Activated CD4-positive, alpha-beta T cell treated with anti-CD3 and anti-CD28 coated beads, Interleukin-2, amount 10 ng/mL, durations not matched to agents 24 days and 14 days (primary cell): ENCODE measurements around the gene UNC45B. TPM values are rescaled to one million over a fixed set of nuclear protein-coding genes. Genes with fewer than 3 reads are reported as not detected.
"Not testable (repeated sequence)": the region's sequence is repeated elsewhere in the genome, so short reads cannot be mapped to it uniquely, and the experiment has no call there.

Experiments used
- DNase-seq: peaks from one replicate; pipeline ENCODE4 v3.0.0; 2022
- H3K27ac Mint-ChIP-seq: one replicate; pipeline ENCODE4 v1.8.0; 2022; ENCODE audit warnings: mild to moderate bottlenecking, mixed read lengths
- H3K27me3 Mint-ChIP-seq: one replicate; pipeline ENCODE4 v1.8.0; 2022; ENCODE audit warnings: mixed read lengths
- H3K36me3 Mint-ChIP-seq: one replicate; pipeline ENCODE4 v1.8.0; 2022; ENCODE audit warnings: low read depth, mild to moderate bottlenecking, mixed read lengths
- H3K4me1 Mint-ChIP-seq: one replicate; pipeline ENCODE4 v1.8.0; 2021; ENCODE audit warnings: mixed read lengths
- H3K4me3 Mint-ChIP-seq: one replicate; pipeline ENCODE4 v1.8.0; 2022; ENCODE audit warnings: mild to moderate bottlenecking, moderate library complexity, mixed read lengths
- H3K9me3 Mint-ChIP-seq: one replicate; pipeline ENCODE4 v1.8.0; 2021; ENCODE audit warnings: mixed read lengths
- intact Hi-C: fragments of 100-400 bp; cut with micrococcal nuclease; formaldehyde crosslinking; loops from one replicate; pipeline ENCODE4 v1.15.1; 2023
- total RNA-seq: library from RNA; stranded (reverse); gene quantifications from 2 replicates; pipeline ENCODE4 v1.2.3, GENCODE V29; 2022

The UNC45B gene
- total RNA-seq, 1 donor from 2014 or later = not detected

DNA sequence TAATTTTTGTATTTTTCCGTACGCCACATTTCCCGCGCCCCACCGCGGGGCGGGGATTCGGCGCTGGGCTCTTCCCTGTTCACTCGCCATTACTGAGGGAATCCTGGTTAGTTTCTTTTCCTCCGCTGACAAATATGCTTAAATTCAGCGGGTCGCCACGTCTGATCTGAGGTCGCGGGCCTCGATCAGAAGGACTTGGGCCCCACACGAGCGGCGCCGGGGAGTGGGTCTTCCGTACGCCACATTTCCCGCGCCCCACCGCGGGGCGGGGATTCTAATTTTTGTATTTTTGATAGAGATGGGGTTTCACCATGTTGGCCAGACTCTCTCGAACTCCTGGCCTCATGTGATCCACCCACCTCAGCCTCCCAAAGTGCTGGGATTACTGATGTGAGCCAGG is 3.5 kb downstream of the UNC45B start:
- DNase-seq, H3K4me3 Mint-ChIP-seq, H3K36me3 Mint-ChIP-seq, intact Hi-C loops, H3K27ac Mint-ChIP-seq, H3K9me3 Mint-ChIP-seq, H3K4me1 Mint-ChIP-seq: not testable (repeated sequence)
- H3K27me3 Mint-ChIP-seq = peaks cover 10% of the 10 kb centered on the region

DNA sequence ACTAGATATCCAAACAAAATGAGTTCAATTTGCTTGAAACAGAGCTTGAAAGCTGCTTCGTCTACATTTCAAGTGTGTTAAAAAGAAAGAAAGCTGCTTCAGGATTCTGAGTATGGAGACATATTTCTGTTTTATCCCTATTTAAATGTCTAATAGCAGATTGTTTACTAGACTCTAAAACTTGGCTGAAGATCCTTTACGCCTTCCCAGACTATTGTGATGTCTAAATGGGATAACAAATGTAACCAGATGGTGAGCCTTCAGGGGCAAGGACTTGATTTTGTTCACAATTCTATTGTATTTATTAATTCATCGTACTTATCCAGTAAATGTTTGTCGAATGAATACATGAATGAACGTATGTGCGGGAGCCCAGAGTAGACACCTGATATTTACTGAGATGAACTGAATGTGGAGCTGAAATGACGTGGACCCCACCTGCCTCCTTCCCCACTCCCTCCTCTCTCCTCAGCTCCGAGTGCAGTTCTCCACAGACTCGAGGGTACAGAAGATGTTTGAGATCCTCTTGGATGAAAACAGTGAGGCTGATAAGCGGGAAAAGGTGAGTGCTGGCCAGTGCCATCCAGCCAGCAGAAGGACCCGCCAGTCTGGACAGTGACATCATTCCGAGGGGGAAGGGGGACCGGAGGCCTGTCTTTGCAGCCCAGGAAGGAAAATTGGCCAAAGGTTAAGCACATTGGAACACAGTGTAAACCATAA is 5.0 kb downstream of the UNC45B start:
- peaks cover 10% of the 10 kb centered on the region for H3K27me3 Mint-ChIP-seq
- H3K27ac Mint-ChIP-seq = no peak overlapping the region
- H3K9me3 Mint-ChIP-seq = no peaks in the 10 kb centered on the region
- no peaks in the 10 kb centered on the region for H3K36me3 Mint-ChIP-seq
- no peak overlapping the region for H3K4me3 Mint-ChIP-seq
- intact Hi-C loops = no loop called here
- no peak for DNase-seq
- H3K4me1 Mint-ChIP-seq = peaks cover 2% of the 10 kb centered on the region

DNA sequence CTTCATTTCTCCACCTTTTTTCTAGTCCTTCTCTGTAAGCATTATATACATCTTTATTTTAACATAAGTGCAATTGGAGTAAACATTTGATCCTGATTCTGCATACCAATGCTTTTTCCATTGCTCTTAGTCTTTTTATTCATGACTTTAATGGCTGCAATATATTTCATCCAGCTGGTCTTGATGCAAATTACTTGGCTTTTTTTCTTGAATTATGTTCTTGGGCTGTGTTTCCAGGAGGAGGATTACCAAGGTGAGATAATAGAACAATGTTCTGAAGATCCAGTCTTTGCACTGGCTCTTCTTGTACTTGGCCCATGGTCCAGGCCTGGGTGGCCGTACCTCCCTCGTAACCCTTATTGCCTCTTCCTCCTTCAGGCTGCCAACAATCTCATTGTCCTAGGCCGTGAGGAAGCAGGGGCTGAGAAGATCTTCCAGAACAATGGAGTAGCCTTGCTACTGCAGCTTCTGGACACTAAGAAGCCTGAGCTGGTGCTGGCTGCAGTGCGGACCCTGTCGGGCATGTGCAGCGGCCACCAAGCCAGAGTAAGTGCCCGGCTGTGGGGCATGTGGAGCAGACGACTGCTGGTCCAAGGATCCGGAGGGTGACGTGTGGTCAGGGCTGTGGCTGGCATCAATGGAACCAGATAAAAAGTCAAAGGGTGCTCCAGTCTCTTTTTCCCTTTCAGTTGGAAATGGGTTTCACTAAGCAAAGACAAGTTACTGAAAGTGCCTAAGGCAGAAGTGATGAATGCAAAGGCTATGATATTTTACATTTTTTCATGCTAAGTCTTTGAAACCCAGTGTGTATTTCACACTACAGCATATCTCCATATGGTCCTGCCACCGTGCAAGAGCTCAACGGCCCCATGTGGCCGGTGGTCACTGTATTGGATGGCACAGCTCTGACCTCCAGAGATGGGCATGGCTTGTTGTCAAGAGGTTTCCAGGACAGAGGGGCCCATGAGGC is 6.9 kb downstream of the UNC45B start:
- DNase-seq = no peak
- no peak overlapping the region for H3K4me3 Mint-ChIP-seq
- intact Hi-C loops = no loop called here
- H3K27me3 Mint-ChIP-seq = peaks cover 13% of the 10 kb centered on the region
- no peaks in the 10 kb centered on the region for H3K36me3 Mint-ChIP-seq
- no peak overlapping the region for H3K27ac Mint-ChIP-seq
- peaks cover 2% of the 10 kb centered on the region for H3K4me1 Mint-ChIP-seq
- peaks cover 4% of the 10 kb centered on the region for H3K9me3 Mint-ChIP-seq

DNA sequence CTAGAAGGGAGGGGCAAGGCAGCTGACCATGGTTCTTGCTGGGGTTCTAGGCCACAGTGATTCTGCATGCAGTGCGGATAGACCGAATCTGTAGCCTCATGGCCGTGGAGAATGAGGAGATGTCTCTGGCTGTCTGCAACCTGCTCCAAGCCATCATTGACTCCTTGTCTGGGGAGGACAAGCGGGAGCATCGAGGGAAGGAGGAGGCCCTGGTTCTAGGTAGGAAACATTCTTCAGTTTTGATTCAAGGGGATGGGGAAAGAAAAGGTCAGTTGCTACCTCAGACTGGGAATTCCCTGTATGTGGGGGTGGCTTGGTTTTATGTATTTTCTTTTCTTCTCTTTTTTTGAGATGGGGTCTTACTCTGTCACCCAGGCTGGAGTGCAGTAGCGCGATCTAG is 7.6 kb downstream of the UNC45B start:
- Mint-ChIP-seq H3K27me3 (peaks cover 13% of the 10 kb centered on the region), H3K4me1 (peaks cover 8% of the 10 kb centered on the region), H3K36me3 (no peaks in the 10 kb centered on the region), H3K9me3 (peaks cover 4% of the 10 kb centered on the region), H3K4me3 (no peak overlapping the region), H3K27ac (no peak overlapping the region)
- intact Hi-C loops = no loop called here
- no peak for DNase-seq

DNA sequence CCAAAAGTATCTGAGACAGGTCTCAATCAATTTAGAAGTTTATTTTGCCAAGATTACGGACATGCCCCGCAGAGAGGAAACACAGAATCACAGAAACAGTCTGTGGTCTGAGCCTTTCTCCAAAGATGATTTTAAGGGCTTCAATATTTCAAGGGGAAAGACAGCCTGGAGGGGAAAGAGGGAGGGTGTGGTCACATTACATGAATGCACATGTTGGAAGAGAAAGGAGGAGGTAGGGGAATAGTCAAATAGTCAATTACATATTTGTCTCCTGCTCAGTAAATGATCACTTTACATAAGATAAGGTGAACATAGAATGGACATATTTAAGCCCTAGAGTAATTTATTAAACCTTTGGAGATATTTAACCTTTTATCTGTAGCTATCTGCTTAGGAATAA is 12.3 kb downstream of the UNC45B start:
- Mint-ChIP-seq H3K27me3 (peaks cover 2% of the 10 kb centered on the region), H3K4me3 (no peak overlapping the region), H3K27ac (no peak overlapping the region)

DNA sequence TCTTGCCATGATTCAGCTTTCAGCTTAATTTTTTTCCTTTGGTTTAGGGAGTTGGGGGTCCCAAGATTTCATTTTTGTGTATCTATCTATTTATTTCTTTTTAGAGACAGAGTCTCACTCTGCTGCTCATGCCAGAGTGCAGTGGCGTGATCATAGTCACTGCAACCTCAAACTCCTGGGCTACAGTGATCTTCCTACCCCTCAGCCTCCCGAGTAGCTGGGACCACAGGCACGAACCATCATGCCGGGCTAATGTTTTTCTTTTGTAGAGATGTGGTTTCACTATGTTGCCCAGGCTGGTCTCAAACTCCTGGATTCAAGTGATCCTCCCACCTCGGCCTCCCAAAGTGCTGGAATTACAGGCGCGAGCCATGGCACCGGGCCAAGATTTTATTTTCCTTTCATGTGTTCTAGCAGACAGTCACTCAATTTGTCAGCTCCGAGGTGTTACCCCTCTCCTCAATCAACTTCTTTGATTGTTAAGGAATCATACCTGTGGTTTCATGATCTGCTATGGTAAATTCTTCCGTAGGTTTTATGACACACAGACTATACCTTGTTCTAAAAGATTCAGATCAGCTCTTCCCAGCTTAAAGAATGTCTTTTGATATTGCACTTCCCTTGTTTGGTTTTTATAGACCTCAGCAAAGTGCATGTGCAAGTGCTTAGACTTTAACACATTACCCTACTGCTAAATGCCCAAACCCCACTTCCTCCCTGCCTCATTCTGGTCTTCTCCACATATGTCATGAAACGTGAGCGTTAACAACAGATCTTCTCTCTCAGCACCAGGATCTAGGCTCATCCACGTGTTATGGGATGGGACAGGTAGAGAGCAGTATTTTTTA is 13.0 kb downstream of the UNC45B start:
- Mint-ChIP-seq H3K27ac (peak overlapping the region; percentile 10), H3K36me3 (no peaks in the 10 kb centered on the region), H3K4me3 (peak overlapping the region; percentile 24), H3K4me1 (peaks cover 32% of the 10 kb centered on the region), H3K27me3 (peaks cover 2% of the 10 kb centered on the region), H3K9me3 (peaks cover 4% of the 10 kb centered on the region)
- intact Hi-C loops = no loop called here
- DNase-seq = peak; percentile 66

More for the DNA sequence above, 12.3 kb downstream of the UNC45B start:
- DNase-seq = no peak
- H3K36me3 Mint-ChIP-seq = no peaks in the 10 kb centered on the region
- H3K9me3 Mint-ChIP-seq = peaks cover 4% of the 10 kb centered on the region
- peaks cover 31% of the 10 kb centered on the region for H3K4me1 Mint-ChIP-seq
- intact Hi-C loops = no loop called here

DNA sequence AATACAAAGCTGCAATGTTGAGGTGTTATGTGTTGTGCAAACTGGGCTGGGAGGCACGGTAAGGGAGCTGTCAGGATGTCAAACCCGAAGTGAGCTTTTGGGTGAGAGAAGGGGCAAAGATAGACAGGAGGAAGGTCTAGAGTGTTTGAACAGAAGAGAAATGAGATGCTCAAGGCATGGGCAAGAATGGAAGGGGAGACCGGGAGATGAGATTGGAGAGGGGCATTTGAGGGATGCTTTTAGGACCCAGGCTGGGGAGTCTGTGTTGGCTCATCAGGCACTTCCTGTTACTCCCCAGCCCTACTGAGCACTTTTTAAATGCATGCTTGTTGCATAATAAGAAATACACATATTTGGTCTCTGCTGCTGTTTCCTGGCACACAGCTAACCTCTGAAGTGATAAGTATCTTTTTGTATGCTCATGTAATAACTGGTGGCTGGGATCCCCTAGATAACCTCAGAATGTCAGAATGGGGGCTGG is 13.7 kb downstream of the UNC45B start:
- intact Hi-C loops = no loop called here
- Mint-ChIP-seq H3K9me3 (peaks cover 4% of the 10 kb centered on the region), H3K27me3 (peaks cover 2% of the 10 kb centered on the region), H3K4me1 (peaks cover 34% of the 10 kb centered on the region), H3K4me3 (peak overlapping the region; percentile 24), H3K27ac (peak overlapping the region; percentile 10), H3K36me3 (no peaks in the 10 kb centered on the region)
- DNase-seq = peak; percentile 71

DNA sequence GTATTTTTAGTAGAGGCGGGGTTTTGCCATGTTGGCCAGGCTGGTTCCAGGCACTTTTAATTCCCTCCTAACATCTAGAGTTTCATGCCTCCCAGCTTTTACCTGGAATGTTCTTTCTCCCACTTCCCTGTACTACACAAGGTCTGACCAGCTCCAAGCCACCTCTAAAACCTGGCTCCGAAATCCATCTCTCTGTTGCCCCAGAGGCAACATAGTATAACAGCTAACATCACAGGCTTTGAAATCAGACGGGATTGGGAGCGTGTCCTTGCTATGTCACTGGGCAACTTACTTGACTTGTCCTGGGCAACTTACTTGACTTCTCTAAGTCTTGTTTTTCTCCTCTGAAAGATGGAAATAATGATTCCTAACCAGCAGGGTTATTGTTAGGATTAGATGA is 15.1 kb downstream of the UNC45B start:
- H3K36me3 Mint-ChIP-seq = no peaks in the 10 kb centered on the region
- H3K27me3 Mint-ChIP-seq = peaks cover 2% of the 10 kb centered on the region
- no peak overlapping the region for H3K27ac Mint-ChIP-seq
- peaks cover 36% of the 10 kb centered on the region for H3K4me1 Mint-ChIP-seq
- peaks cover 4% of the 10 kb centered on the region for H3K9me3 Mint-ChIP-seq
- DNase-seq = no peak
- no peak overlapping the region for H3K4me3 Mint-ChIP-seq
- intact Hi-C loops = no loop called here

DNA sequence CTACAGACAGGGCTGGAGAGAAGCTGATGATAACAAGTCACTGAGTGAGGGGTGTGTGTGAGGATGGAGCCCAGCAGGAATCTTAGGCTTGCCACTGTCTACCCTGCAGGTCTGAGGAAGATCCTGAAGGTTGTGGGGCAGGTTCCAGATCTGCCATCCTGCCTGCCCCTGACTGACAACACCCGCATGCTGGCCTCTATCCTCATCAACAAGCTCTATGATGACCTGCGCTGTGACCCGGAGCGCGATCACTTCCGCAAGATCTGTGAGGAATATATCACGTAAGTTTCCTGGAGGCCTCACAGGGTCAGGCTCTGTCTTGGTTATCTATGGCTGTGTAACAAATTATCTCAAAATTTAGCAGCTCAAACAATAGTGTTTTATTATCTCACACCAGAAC is 16.3 kb downstream of the UNC45B start:
- intact Hi-C loops = no loop called here
- H3K27ac Mint-ChIP-seq = no peak overlapping the region
- no peak for DNase-seq
- H3K27me3 Mint-ChIP-seq = no peaks in the 10 kb centered on the region
- peaks cover 36% of the 10 kb centered on the region for H3K4me1 Mint-ChIP-seq
- no peak overlapping the region for H3K4me3 Mint-ChIP-seq
- no peaks in the 10 kb centered on the region for H3K9me3 Mint-ChIP-seq
- H3K36me3 Mint-ChIP-seq = no peaks in the 10 kb centered on the region

DNA sequence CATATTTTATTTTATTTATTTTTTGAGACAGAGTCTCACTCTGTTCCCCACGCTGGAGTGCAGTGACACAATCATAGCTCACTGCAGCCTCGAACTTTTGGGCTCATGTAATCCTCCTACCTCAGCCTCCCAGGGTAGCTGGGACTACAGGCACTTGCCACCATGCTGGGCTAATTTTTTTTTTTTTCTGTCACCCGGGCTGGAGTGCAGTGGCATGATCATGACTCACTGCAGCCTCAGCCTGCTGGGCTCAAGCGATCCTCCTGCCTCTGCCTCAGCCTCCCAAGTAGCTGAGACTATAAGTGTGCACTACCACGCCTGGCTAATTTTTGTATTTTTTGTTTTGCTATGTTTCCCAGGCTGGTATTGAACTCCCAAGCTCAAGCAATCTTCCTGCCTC is 17.1 kb downstream of the UNC45B start:
- no peak for DNase-seq
- H3K4me3 Mint-ChIP-seq = no peak overlapping the region
- H3K36me3 Mint-ChIP-seq = no peaks in the 10 kb centered on the region
- intact Hi-C loops = no loop called here
- no peaks in the 10 kb centered on the region for H3K27me3 Mint-ChIP-seq
- peaks cover 35% of the 10 kb centered on the region for H3K4me1 Mint-ChIP-seq
- no peaks in the 10 kb centered on the region for H3K9me3 Mint-ChIP-seq
- no peak overlapping the region for H3K27ac Mint-ChIP-seq

DNA sequence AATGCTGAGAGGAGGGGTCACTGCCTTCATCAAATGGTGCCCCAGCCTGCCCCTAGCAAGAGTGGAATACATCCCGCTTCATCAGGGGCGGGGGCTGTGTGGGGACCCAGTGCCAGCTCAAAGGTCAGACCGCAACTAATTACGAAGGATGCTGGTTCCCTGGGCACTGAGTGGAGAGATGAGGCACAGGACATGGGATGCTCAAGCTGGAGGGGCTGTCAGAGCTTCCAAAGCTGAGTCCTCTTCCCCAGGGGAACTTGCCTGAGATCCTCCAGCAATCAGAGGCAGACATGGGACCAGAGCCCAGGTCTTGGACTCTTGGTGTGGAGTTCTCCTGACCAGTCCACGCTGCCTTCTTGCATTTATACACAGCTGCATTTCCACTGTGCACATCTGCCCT is 18.9 kb downstream of the UNC45B start:
- Mint-ChIP-seq H3K27me3 (no peaks in the 10 kb centered on the region), H3K36me3 (no peaks in the 10 kb centered on the region), H3K27ac (no peak overlapping the region), H3K4me1 (peaks cover 22% of the 10 kb centered on the region), H3K9me3 (no peaks in the 10 kb centered on the region), H3K4me3 (no peak overlapping the region)
- no peak for DNase-seq
- intact Hi-C loops = no loop called here

DNA sequence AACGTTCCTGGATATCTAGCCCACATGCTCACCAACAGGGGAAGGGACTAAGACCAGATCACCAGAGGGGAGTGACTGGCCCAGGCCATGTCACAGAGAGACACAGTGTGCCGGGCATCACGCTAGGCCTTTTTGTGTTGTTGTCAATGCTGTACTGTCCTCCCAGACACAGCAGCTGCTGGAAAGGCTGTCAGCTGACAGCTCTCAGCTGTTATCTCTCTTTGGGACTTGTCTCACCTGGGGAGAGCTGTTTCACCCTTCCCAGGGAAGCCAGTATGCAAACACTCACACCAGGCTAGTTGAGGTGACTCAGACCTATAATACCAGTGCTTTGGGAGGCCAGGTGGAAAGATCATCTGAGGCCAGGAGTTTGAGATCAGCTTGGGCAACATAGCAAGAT is 19.4 kb downstream of the UNC45B start:
- Mint-ChIP-seq H3K4me1 (peaks cover 22% of the 10 kb centered on the region), H3K27me3 (no peaks in the 10 kb centered on the region), H3K36me3 (no peaks in the 10 kb centered on the region), H3K9me3 (no peaks in the 10 kb centered on the region), H3K27ac (no peak overlapping the region), H3K4me3 (no peak overlapping the region)
- intact Hi-C loops = no loop called here
- DNase-seq = no peak

DNA sequence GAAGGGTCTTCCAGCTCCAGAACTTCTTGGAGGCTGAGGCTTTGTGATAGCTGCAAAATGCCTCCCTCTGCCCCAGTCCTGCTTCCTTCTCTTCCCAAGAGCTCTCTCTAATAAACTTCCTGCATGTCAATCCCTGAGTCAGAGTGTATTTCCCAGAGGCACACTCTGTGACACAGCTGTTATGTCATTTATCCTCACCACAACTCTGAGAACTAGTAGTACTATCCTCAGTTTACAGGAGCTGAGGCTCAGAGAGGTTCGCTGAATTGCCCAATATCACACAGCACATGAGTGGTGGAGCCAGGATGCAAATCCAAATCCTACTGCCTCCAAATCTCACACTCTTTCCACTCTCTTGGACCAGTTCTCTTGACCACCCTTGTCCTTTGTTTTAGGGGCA is 20.0 kb downstream of the UNC45B start:
- Mint-ChIP-seq H3K4me1 (peaks cover 22% of the 10 kb centered on the region), H3K9me3 (no peaks in the 10 kb centered on the region), H3K27me3 (no peaks in the 10 kb centered on the region), H3K4me3 (no peak overlapping the region), H3K27ac (no peak overlapping the region), H3K36me3 (no peaks in the 10 kb centered on the region)
- no peak for DNase-seq
- intact Hi-C loops = no loop called here
